ENCODE measurements around the gene DPM1. TPM values are rescaled to one million over a fixed set of nuclear protein-coding genes. Genes with fewer than 3 reads are reported as not detected.

Gene DPM1
- total and polyA plus RNA-seq, 7 experiments from 2014 or later, result 19.4 to 80.9 (median 43.2) TPM

DNA sequence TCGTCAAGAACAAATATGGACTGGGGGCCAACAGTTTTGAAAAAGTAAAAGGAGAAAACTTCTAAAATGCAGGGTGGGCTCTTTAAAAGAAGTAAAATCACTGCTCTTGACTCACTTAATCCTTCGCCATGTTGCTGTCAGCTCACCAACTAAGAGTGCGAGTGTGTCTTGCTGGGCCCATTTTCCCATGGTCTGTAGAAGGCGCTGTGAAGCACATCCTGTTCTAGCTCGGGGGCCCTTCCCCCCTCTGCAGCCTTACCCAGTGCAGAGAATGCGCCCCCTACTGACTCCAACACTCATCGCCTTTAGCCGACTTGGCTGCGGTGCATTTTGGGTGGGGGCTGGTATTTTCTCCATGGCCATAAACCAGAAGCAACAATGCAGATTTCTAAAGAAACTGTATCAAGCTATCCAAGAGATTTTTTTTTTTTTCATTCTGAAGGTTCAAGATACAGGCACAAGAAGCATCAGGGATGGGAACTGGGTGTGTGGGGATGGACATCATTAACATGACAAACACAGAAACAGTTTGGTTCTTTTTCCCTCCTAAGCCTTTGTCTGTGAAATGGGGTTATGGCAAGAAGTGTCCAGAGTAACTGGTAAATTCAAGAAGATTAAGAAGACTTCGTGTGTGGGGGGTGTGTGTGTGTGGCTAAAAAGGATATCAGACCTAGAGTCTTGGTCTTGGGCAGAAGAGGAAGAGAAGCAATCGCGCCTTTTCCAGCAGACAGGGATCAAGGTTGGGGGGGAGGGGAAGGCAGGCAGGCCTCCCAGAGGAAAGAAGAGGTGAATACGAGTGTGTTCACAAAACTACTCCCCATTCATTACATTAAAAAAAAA lies 28.8 kb downstream of the DPM1 start:
- Mint-ChIP-seq H3K36me3 (peaks cover 0 to 35% (median 16%) of the 10 kb centered on the region in 5 donors), H3K4me1 (peaks cover 37 to 62% (median 57%) of the 10 kb centered on the region in 7 donors), H3K4me3 (peak overlapping the region; percentile 88 to 98 (median 94)), H3K27me3 (no peaks in the 10 kb centered on the region), H3K27ac (peak overlapping the region; percentile 85 to 99 (median 96)), H3K9me3 (peaks cover 0 to 3% (median 0%) of the 10 kb centered on the region in 11 donors)
- no peaks in the 10 kb centered on the region for H3K9me3 ChIP-seq (ENCODE audit: control insufficient read depth in 2 of 3, low read length in 3 of 3)
- peak overlapping the region; percentile 63 for H3K27ac ChIP-seq (ENCODE audit: low read depth, low read length)
- CTCF ChIA-PET, result interaction anchor here (0.5 to 11.0 kb wide), 11 partner anchors 9 to 367 kb away, joined by 3 to 147 read pairs (median 4); partner anchors contain the start of genes BCAS4, DPM1 and MOCS3
- POLR2A ChIA-PET, result interaction anchor here (0.6 to 6.0 kb wide), 14 partner anchors 12 to 776 kb away, joined by 3 to 95 read pairs (median 6); partner anchors contain the start of genes BCAS4, DPM1, MOCS3 and PEDS1
- H3K4me1 ChIP-seq (ENCODE audit: control insufficient read depth in 2 of 2, insufficient read depth in 2 of 2, low read length in 2 of 2), result peaks cover 37 to 38% of the 10 kb centered on the region in 2 donors
- H3K27me3 ChIP-seq (ENCODE audit: control insufficient read depth in 2 of 2, insufficient read depth in 2 of 2, low read length in 2 of 2), result no peaks in the 10 kb centered on the region
- H3K36me3 ChIP-seq (ENCODE audit: control insufficient read depth in 2 of 3, insufficient read depth in 3 of 3, low read length in 3 of 3), result peaks cover 3 to 4% (median 3%) of the 10 kb centered on the region in 3 experiments
- ATAC-seq, result peak; percentile 84
- peak; percentile 74 to 95 (median 93) for DNase-seq
- intact Hi-C loops (cut with micrococcal nuclease), result loop anchor here (1.0 to 10.0 kb wide), 8 partner anchors 14 to 993 kb away; partner anchors contain the start of genes PARD6B (in 1 of the 2), PTPN1 (in 1 of the 2), RNF114 (in 1 of the 2) and UBE2V1 (in 1 of the 2)
- peak overlapping the region; percentile 52 for H3K4me3 ChIP-seq (ENCODE audit: low read length)

DNA sequence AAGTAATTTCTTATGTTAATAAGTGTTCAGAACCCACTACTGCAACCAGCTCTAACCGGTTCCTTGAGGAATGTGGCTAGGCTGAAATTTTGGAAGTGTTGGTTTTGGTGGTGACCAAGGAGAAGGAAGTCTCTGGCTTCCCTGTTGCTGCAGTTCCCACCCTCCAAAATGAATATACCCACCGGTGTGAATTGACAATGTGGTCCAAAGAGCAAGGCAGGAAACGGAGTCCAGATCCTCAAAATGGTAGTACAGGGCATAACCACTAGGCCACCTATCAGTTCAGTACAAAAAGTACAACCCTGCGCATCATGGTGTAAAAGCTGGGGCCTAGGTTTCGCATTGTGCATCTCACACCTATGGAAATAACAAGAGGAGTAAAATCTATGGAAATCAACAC lies 29.9 kb downstream of the DPM1 start:
- peaks cover 0 to 3% (median 0%) of the 10 kb centered on the region in 11 donors for H3K9me3 Mint-ChIP-seq
- H3K4me3 Mint-ChIP-seq, result peak overlapping the region; percentile 88 to 98 (median 94)
- POLR2A ChIA-PET, result interaction anchor here (0.6 to 5.3 kb wide), 5 partner anchors 19 to 1346 kb away, joined by 3 to 79 read pairs (median 7); partner anchors contain the start of genes BCAS4, DPM1 and MOCS3
- H3K4me3 ChIP-seq (ENCODE audit: low read length), result peak overlapping the region; percentile 52
- peaks cover 0 to 32% (median 16%) of the 10 kb centered on the region in 5 donors for H3K36me3 Mint-ChIP-seq
- ATAC-seq, result no peak
- H3K4me1 Mint-ChIP-seq, result peaks cover 43 to 71% (median 64%) of the 10 kb centered on the region in 7 donors
- H3K27me3 Mint-ChIP-seq, result no peaks in the 10 kb centered on the region
- H3K27ac Mint-ChIP-seq, result peak overlapping the region; percentile 36 to 99 (median 92)
- H3K9me3 ChIP-seq (ENCODE audit: control insufficient read depth in 2 of 3, low read length in 3 of 3), result no peaks in the 10 kb centered on the region
- H3K27ac ChIP-seq (ENCODE audit: low read depth, low read length), result peak overlapping the region; percentile 40
- DNase-seq, result no peak
- H3K36me3 ChIP-seq (ENCODE audit: control insufficient read depth in 2 of 3, insufficient read depth in 3 of 3, low read length in 3 of 3), result peaks cover 0 to 3% (median 2%) of the 10 kb centered on the region in 3 experiments
- no peaks in the 10 kb centered on the region for H3K27me3 ChIP-seq (ENCODE audit: control insufficient read depth in 2 of 2, insufficient read depth in 2 of 2, low read length in 2 of 2)
- CTCF ChIA-PET, result interaction anchor here (0.9 to 11.0 kb wide), 8 partner anchors 8 to 136 kb away, joined by 3 to 147 read pairs (median 6); partner anchors contain the start of gene BCAS4
- peaks cover 41 to 42% of the 10 kb centered on the region in 2 donors for H3K4me1 ChIP-seq (ENCODE audit: control insufficient read depth in 2 of 2, insufficient read depth in 2 of 2, low read length in 2 of 2)
- intact Hi-C loops (cut with micrococcal nuclease), result no loop called here

DNA sequence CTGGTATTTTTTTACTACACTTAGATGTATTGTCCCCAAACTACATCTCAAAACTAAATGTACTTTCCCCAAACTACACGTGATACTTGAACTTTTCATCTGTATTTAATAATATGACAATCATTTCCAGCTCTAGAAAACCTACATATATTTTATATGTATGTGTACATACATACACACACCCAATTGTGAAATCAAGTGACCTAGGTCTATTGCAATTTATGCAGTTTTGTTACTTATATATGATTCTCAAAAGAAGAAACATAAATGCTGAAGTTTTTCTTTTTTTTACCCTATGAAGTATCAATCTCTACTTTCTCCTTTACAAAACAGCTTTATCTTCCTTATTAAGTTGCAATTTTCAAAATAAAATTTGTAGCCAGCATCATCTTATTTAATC lies 31.8 kb downstream of the DPM1 start:
- Histone ChIP-seq H3K4me1 (ENCODE audit: control insufficient read depth in 2 of 2, insufficient read depth in 2 of 2, low read length in 2 of 2) (peaks cover 44 to 52% of the 10 kb centered on the region in 2 donors), H3K36me3 (ENCODE audit: control insufficient read depth in 2 of 3, insufficient read depth in 3 of 3, low read length in 3 of 3) (peaks cover 0 to 3% (median 0%) of the 10 kb centered on the region in 3 experiments), H3K27me3 (ENCODE audit: control insufficient read depth in 2 of 2, insufficient read depth in 2 of 2, low read length in 2 of 2) (no peaks in the 10 kb centered on the region), H3K4me3 (ENCODE audit: low read length) (no peak overlapping the region), H3K27ac (ENCODE audit: low read depth, low read length) (no peak overlapping the region), H3K9me3 (ENCODE audit: control insufficient read depth in 2 of 3, low read length in 3 of 3) (no peaks in the 10 kb centered on the region)
- Mint-ChIP-seq H3K27me3 (no peaks in the 10 kb centered on the region), H3K36me3 (peaks cover 0 to 32% (median 16%) of the 10 kb centered on the region in 5 donors), H3K4me3 (peak overlapping the region in 4 of 10 donors; percentile 31 to 94 (median 42)), H3K4me1 (peaks cover 45 to 82% (median 77%) of the 10 kb centered on the region in 7 donors), H3K27ac (peak overlapping the region in 3 of 9 donors; percentile 34 to 52 (median 48)), H3K9me3 (peaks cover 0 to 3% (median 0%) of the 10 kb centered on the region in 11 donors)
- intact Hi-C loops (cut with micrococcal nuclease), result no loop called here
- ChIA-PET POLR2A (interaction anchor here (0.5 to 1.4 kb wide), 4 partner anchors 31 to 578 kb away, joined by 3 to 5 read pairs (median 4); no protein-coding TSS in a partner anchor), CTCF (interaction anchor here (11.0 kb wide), 1 partner anchor 134 kb away, joined by 147 read pairs; the partner anchor contains the start of gene BCAS4)
- DNase-seq (no peak), ATAC-seq (no peak)

DNA sequence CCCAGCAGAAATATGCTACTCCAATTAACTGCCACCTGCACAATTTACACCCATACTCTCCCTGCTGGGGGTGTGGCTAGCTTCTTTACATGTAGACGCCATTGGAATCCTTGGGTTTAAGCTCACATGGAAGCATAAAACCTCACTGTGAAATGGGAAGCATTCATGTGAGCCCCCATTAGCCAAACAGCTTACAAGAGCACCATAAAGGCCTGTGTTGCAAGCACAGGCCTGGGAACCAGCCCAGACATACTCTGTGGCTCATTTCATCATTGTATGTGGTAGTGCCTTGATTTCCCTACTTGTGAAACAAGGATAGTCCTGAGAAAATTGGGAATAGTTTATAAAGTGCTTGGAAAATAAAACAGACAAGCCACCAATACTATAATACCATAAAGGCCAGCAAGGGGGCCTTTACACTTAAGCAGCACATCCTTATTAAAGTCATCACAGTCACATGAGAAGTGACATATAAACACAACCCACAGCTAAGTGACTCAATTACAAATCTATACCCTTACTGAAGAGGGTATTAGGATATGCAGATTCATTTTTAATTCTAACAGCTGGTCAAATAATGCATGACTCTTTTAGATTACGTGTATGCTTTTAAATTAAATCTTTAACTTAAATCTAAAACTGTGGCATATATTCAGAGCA lies 33.9 kb downstream of the DPM1 start:
- POLR2A ChIA-PET, result interaction anchor here (0.7 to 2.1 kb wide), 4 partner anchors 7 to 187 kb away, joined by 3 to 5 read pairs (median 3); partner anchors contain the start of genes ADNP and MOCS3
- ATAC-seq, result no peak
- H3K9me3 Mint-ChIP-seq, result no peaks in the 10 kb centered on the region
- peaks cover 44 to 95% (median 89%) of the 10 kb centered on the region in 7 donors for H3K4me1 Mint-ChIP-seq
- peaks cover 45 to 61% of the 10 kb centered on the region in 2 donors for H3K4me1 ChIP-seq (ENCODE audit: control insufficient read depth in 2 of 2, insufficient read depth in 2 of 2, low read length in 2 of 2)
- H3K27ac ChIP-seq (ENCODE audit: low read depth, low read length), result no peak overlapping the region
- DNase-seq, result no peak
- H3K36me3 Mint-ChIP-seq, result peaks cover 0 to 36% (median 15%) of the 10 kb centered on the region in 5 donors
- no peaks in the 10 kb centered on the region for H3K27me3 Mint-ChIP-seq
- H3K9me3 ChIP-seq (ENCODE audit: control insufficient read depth in 2 of 3, low read length in 3 of 3), result no peaks in the 10 kb centered on the region
- no peaks in the 10 kb centered on the region for H3K27me3 ChIP-seq (ENCODE audit: control insufficient read depth in 2 of 2, insufficient read depth in 2 of 2, low read length in 2 of 2)
- peak overlapping the region in 3 of 10 donors; percentile 48 to 94 (median 51) for H3K4me3 Mint-ChIP-seq
- H3K27ac Mint-ChIP-seq, result peak overlapping the region in 4 of 9 donors; percentile 28 to 56 (median 53)
- peaks cover 0 to 2% (median 0%) of the 10 kb centered on the region in 3 experiments for H3K36me3 ChIP-seq (ENCODE audit: control insufficient read depth in 2 of 3, insufficient read depth in 3 of 3, low read length in 3 of 3)
- H3K4me3 ChIP-seq (ENCODE audit: low read length), result no peak overlapping the region
- CTCF ChIA-PET, result interaction anchor here (1.4 to 11.0 kb wide), 2 partner anchors 106 to 132 kb away, joined by 3 to 147 read pairs; partner anchors contain the start of gene BCAS4
- intact Hi-C loops (cut with micrococcal nuclease), result loop anchor here in 1 of 2 donors (1.0 kb wide), 1 partner anchor 8 kb away; no protein-coding TSS in a partner anchor

DNA sequence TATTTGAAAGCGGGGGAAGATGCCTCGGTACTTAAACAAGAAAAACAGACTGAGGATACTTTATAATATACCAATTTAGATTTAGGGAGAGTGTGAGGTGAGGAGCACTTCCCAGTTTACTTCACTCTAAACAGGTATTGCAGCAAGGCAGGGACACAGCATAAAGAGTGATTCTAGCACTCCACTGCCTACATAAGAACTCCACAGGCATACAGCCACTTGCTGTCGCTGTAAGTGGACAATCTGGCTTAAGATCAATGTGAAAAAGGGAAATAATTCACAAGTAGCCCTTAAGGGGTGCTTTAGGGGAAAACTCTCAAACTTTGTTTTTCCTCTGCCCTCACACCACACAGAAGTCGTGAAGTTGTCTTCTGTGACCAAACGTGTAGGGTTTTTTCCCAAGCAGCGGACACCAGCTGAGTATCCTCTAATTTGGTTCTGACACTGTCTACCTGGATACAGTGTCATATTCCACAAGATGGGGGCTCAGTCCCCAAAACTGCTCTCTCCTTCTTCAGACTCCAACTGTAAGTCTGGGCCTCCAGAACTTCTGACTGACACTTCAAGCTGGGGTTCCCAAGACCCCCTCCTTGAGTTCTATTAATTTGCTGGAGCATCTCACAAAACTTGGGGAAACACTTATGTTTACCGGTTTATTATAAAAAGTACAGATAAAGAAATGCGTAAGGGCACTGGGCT lies 36.4 kb downstream of the DPM1 start:
- peaks cover 31 to 50% of the 10 kb centered on the region in 2 donors for H3K4me1 ChIP-seq (ENCODE audit: control insufficient read depth in 2 of 2, insufficient read depth in 2 of 2, low read length in 2 of 2)
- peaks cover 0 to 2% (median 0%) of the 10 kb centered on the region in 3 experiments for H3K36me3 ChIP-seq (ENCODE audit: control insufficient read depth in 2 of 3, insufficient read depth in 3 of 3, low read length in 3 of 3)
- peaks cover 0 to 28% (median 5%) of the 10 kb centered on the region in 5 donors for H3K36me3 Mint-ChIP-seq
- ChIA-PET POLR2A (interaction anchor here (1.0 to 2.1 kb wide), 2 partner anchors 10 to 31 kb away, joined by 3 to 5 read pairs; partner anchors contain the start of gene ADNP), CTCF (interaction anchor here (0.6 to 11.0 kb wide), 3 partner anchors 7 to 144 kb away, joined by 3 to 147 read pairs (median 11); partner anchors contain the start of gene BCAS4)
- peak overlapping the region; percentile 46 for H3K27ac ChIP-seq (ENCODE audit: low read depth, low read length)
- H3K4me3 ChIP-seq (ENCODE audit: low read length), result no peak overlapping the region
- H3K4me1 Mint-ChIP-seq, result peaks cover 41 to 95% (median 89%) of the 10 kb centered on the region in 7 donors
- peak overlapping the region in 4 of 10 donors; percentile 23 to 38 (median 30) for H3K4me3 Mint-ChIP-seq
- H3K9me3 ChIP-seq (ENCODE audit: control insufficient read depth in 2 of 3, low read length in 3 of 3), result no peaks in the 10 kb centered on the region
- H3K27me3 Mint-ChIP-seq, result no peaks in the 10 kb centered on the region
- no peak for DNase-seq
- no peaks in the 10 kb centered on the region for H3K9me3 Mint-ChIP-seq
- no peak for ATAC-seq
- intact Hi-C loops (cut with micrococcal nuclease), result no loop called here
- peak overlapping the region in 8 of 9 donors; percentile 13 to 87 (median 63) for H3K27ac Mint-ChIP-seq
- H3K27me3 ChIP-seq (ENCODE audit: control insufficient read depth in 2 of 2, insufficient read depth in 2 of 2, low read length in 2 of 2), result no peaks in the 10 kb centered on the region
